ENCODE results near the gene ZMIZ2.

- TF ChIP-seq CTCF (IDR thresholded peaks at IDR 0.05) (no peak), POLR2A (IDR thresholded peaks at IDR 0.05) (no peak)
Observed at GRCh38 chr7:44784364-44784763, 35.7 kb downstream of the ZMIZ2 start.

Measured in thyroid gland (tissue), 4 donors.